Fibroblast of lung (primary cell): ENCODE results near the gene CHRM3. TPM values are rescaled to one million over a fixed set of nuclear protein-coding genes. Genes with fewer than 3 reads are reported as not detected.

Experiments
- DNase-seq, 2 donors: peaks; one replicate each; pipeline versions ENCODE4 v3.0.0 to v3.0.0-alpha.2; 2010; ENCODE audit warnings: low read depth in 2 of 2
- H2AFZ ChIP-seq: 2 replicates; pipeline ENCODE4 v1.5.1; 2012; ENCODE audit warnings: low read length, control low read depth, inconsistent platforms
- H3K27ac ChIP-seq: 2 replicates; pipeline ENCODE4 v1.5.1; 2011; ENCODE audit warnings: low read length, control low read depth; ENCODE audit not compliant: insufficient read depth
- H3K27me3 ChIP-seq: 2 replicates; pipeline ENCODE4 v1.5.1; 2011; ENCODE audit warnings: mild to moderate bottlenecking, low read length; ENCODE audit not compliant: control insufficient read depth, insufficient read depth
- H3K36me3 ChIP-seq: 2 replicates; pipeline ENCODE4 v1.5.1; 2011; ENCODE audit warnings: low read length; ENCODE audit not compliant: control insufficient read depth, insufficient read depth
- H3K4me1 ChIP-seq: 2 replicates; pipeline ENCODE4 v1.5.1; 2011; ENCODE audit warnings: low read length; ENCODE audit not compliant: control insufficient read depth, insufficient read depth; ENCODE audit errors: extremely low read depth
- H3K4me2 ChIP-seq: 2 replicates; pipeline ENCODE4 v1.5.1; 2011; ENCODE audit warnings: low read length, control low read depth; ENCODE audit not compliant: insufficient read depth; ENCODE audit errors: extremely low read depth
- H3K4me3 ChIP-seq, 4 experiments: fragments of 200-600 bp in 1 of 4; sonication (generic) in 1 of 4; replicated peaks in 1 of 4; 2 replicates each; pipeline ENCODE4 v1.5.1; 2011 to 2016; ENCODE audit warnings: low read length in 4 of 4, low read depth in 3 of 4, mild to moderate bottlenecking in 3 of 4, control low read depth in 2 of 4, inconsistent platforms in 1 of 4, mixed read lengths in 1 of 4; ENCODE audit not compliant: insufficient read depth in 1 of 4; ENCODE audit errors: control extremely low read depth in 1 of 4
- H3K79me2 ChIP-seq: 2 replicates; pipeline ENCODE4 v1.5.1; 2012; ENCODE audit warnings: mild to moderate bottlenecking, low read length, inconsistent platforms; ENCODE audit not compliant: control insufficient read depth, insufficient read depth
- H3K9ac ChIP-seq: 2 replicates; pipeline ENCODE4 v1.5.1; 2011; ENCODE audit warnings: mild to moderate bottlenecking, low read length, control low read depth; ENCODE audit not compliant: insufficient read depth
- H3K9me3 ChIP-seq: 2 replicates; pipeline ENCODE4 v1.5.1; 2012; ENCODE audit warnings: low read depth, low read length; ENCODE audit not compliant: control insufficient read depth, insufficient read depth
- H4K20me1 ChIP-seq: 2 replicates; pipeline ENCODE4 v1.5.1; 2011; ENCODE audit warnings: low read length; ENCODE audit not compliant: control insufficient read depth, insufficient read depth; ENCODE audit errors: extremely low read depth
- EZH2 ChIP-seq: IDR thresholded peaks from 2 replicates; pipeline ENCODE4 v1.5.1; 2012; ENCODE audit warnings: low read length, control low read depth, mild to moderate bottlenecking; ENCODE audit errors: missing control alignments
- polyA plus RNA-seq, 2 donors: library from polyadenylated mRNA; depleted of rRNA in 1 of 2; stranded (reverse) in 1 of 2; unstranded in 1 of 2; fragments of >200 nt; gene quantifications; 2 replicates each; pipeline ENCODE4 v1.2.1, GENCODE V29; 2011 to 2012; ENCODE audit warnings: missing spikeins in 1 of 2
- total RNA-seq: library from RNA; depleted of rRNA; stranded (reverse); fragments of >200 nt; gene quantifications from 2 replicates; pipeline ENCODE4 v1.2.1, GENCODE V29; 2014
- TF ChIP-seq, protein P1 (sequence below), 2 donors: IDR thresholded peaks in 1 of 2; conservative IDR thresholded peaks in 1 of 2; 1 replicate in 1 of 2; 2 replicates in 1 of 2; pipeline ENCODE4 v1.5.1; 2011 to 2012; ENCODE audit warnings: low read length in 2 of 2, control low read depth in 1 of 2, inconsistent platforms in 1 of 2, low read depth in 1 of 2, mild to moderate bottlenecking in 1 of 2

Gene CHRM3
- total and polyA plus RNA-seq, 2 donors (not counting 1 experiment from before 2014, with no cell fraction given), result under 0.01 to 0.02 TPM

DNA sequence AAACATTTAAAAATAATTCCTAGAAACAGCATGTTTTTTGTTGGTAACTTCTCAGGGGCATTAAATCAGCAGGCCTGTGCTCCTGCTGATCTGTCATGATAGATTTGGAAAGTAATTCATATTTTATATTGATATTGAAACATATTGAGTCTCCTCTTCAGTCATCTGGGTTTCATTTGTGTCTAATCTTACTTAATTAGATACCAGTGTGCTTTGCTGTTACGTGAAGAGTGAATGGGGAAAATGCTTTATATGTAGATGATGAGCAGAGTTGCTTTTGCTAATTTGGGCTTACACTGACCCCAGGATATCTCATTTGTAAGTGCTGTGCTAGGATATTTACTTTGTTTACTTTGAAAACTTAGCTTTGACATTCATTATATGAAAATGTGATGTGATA, 45.9 kb downstream of the CHRM3 start:
- Histone ChIP-seq H3K4me2 (no peak overlapping the region), H3K4me1 (no peaks in the 10 kb centered on the region), H3K9ac (no peak overlapping the region), H3K9me3 (no peaks in the 10 kb centered on the region), H3K36me3 (no peaks in the 10 kb centered on the region), H3K4me3 (no peak overlapping the region), H4K20me1 (no peaks in the 10 kb centered on the region), H2AFZ (no peak overlapping the region), H3K79me2 (no peaks in the 10 kb centered on the region), H3K27me3 (no peaks in the 10 kb centered on the region), H3K27ac (no peak overlapping the region)
- TF ChIP-seq, protein P1, sequence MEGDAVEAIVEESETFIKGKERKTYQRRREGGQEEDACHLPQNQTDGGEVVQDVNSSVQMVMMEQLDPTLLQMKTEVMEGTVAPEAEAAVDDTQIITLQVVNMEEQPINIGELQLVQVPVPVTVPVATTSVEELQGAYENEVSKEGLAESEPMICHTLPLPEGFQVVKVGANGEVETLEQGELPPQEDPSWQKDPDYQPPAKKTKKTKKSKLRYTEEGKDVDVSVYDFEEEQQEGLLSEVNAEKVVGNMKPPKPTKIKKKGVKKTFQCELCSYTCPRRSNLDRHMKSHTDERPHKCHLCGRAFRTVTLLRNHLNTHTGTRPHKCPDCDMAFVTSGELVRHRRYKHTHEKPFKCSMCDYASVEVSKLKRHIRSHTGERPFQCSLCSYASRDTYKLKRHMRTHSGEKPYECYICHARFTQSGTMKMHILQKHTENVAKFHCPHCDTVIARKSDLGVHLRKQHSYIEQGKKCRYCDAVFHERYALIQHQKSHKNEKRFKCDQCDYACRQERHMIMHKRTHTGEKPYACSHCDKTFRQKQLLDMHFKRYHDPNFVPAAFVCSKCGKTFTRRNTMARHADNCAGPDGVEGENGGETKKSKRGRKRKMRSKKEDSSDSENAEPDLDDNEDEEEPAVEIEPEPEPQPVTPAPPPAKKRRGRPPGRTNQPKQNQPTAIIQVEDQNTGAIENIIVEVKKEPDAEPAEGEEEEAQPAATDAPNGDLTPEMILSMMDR (conservative IDR thresholded peaks at IDR 0.05 in 1 of 2, IDR thresholded peaks at IDR 0.05 in 1 of 2; ENCODE audit: low read depth in 1 of 2, low read length in 2 of 2), result no peak
- TF ChIP-seq EZH2, result no peak
- DNase-seq, result no peak

DNA sequence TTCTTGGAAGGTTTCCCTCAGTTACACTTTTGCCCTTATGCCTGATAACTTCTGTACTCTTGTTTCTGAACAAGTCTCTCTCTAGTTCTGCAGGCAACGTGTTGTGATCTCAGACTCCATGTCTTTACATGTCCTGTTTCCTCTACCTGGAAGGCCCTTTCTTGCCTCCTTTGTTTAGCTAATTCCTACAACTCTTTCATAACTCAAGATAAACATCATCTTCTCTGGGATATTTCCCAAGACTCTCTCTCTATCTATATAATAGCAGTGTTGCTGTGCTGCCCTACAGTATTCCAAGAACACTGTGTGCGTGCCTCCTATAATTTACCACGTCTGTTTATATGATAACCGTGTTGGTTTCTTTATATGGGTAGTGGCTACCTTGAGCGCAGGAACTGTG, 47.8 kb downstream of the CHRM3 start:
- no peaks in the 10 kb centered on the region for H3K36me3 ChIP-seq
- no peak overlapping the region for H3K4me3 ChIP-seq
- no peaks in the 10 kb centered on the region for H3K27me3 ChIP-seq
- no peaks in the 10 kb centered on the region for H3K79me2 ChIP-seq
- H3K4me2 ChIP-seq, result no peak overlapping the region
- no peaks in the 10 kb centered on the region for H3K9me3 ChIP-seq
- H3K9ac ChIP-seq, result no peak overlapping the region
- TF ChIP-seq, protein P1 (conservative IDR thresholded peaks at IDR 0.05 in 1 of 2, IDR thresholded peaks at IDR 0.05 in 1 of 2; ENCODE audit: low read depth in 1 of 2, low read length in 2 of 2), result no peak
- TF ChIP-seq EZH2, result no peak
- no peaks in the 10 kb centered on the region for H4K20me1 ChIP-seq
- H2AFZ ChIP-seq, result no peak overlapping the region
- no peaks in the 10 kb centered on the region for H3K4me1 ChIP-seq
- no peak overlapping the region for H3K27ac ChIP-seq
- DNase-seq, result no peak
